Measurements from ENCODE around the gene SGSM2. TPM values are rescaled to one million over a fixed set of nuclear protein-coding genes. Genes with fewer than 3 reads are reported as not detected.

Gene SGSM2
- total and polyA plus RNA-seq, 2 of the 8 experiments (the other 6 are each of a cell fraction or from before 2014, with no cell fraction given), result 44.5 to 77.7 TPM

DNA sequence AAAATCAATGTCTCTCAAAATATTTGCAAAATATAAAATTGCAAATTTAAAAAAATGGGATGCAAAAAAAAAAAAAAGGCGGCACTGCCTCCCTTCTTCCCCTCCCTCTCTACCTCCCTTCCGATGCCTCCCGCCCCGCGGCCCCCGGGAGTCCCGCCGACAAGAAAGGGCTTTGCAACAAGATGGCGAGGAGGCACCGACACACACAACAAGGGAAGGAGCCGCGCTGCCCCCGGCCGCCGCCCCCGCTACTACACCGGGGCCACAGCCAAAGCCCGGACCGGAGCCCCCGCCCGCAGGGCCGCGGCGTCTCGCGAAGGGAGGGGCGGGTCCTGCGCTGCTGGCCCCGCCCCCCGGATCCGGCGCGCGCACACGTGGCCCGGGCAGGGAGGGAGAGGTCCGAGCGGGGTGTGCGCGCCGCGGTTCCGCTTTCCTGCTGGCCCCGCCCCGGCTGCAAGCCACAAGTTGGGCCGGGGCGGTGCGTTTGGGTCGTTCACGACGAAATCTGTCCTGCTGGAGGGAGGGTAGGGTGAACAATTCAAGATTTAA lies 63.6 kb downstream of the SGSM2 start, which contains the start of gene MNT (continued):
- TF ChIP-seq ASH2L (IDR thresholded peaks at IDR 0.05; ENCODE audit: low read length) (peak; percentile 57), TAF1 (IDR thresholded peaks at IDR 0.05; ENCODE audit: low read depth, low read length) (peak; percentile 90), TBP (IDR thresholded peaks at IDR 0.05; ENCODE audit: low read depth, low read length) (peak; percentile 68), YY1 (IDR thresholded peaks at IDR 0.05; ENCODE audit: low read depth, low read length) (peak; percentile 94), KDM5A (IDR thresholded peaks at IDR 0.05; ENCODE audit: low read length) (no peak), POLR2AphosphoS5 (IDR thresholded peaks at IDR 0.05; ENCODE audit: low read depth, low read length) (peak; percentile 44; the same call in 1 of the 2 replicates), CHD1 (IDR thresholded peaks at IDR 0.05; ENCODE audit: low read depth, low read length) (peak; percentile 71), SP4 (IDR thresholded peaks at IDR 0.05; ENCODE audit: low read length) (peak; percentile 60; the same call in 1 of the 2 replicates), SIN3A (conservative IDR thresholded peaks at IDR 0.05 in 1 of 2, IDR thresholded peaks at IDR 0.05 in 1 of 2; ENCODE audit: low read depth in 1 of 2, low read length in 2 of 2) (peak in 1 of 2 experiments; percentile 75; a peak in 3 of 4 replicates), GABPA (IDR thresholded peaks at IDR 0.05; ENCODE audit: borderline replicate concordance, insufficient read depth, low read length) (no peak)
- TF ChIP-seq, protein P1, sequence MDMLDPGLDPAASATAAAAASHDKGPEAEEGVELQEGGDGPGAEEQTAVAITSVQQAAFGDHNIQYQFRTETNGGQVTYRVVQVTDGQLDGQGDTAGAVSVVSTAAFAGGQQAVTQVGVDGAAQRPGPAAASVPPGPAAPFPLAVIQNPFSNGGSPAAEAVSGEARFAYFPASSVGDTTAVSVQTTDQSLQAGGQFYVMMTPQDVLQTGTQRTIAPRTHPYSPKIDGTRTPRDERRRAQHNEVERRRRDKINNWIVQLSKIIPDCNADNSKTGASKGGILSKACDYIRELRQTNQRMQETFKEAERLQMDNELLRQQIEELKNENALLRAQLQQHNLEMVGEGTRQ (IDR thresholded peaks at IDR 0.05; ENCODE audit: low read length), result peak; percentile 60; the same call in 1 of the 2 replicates

Measured in H1 (cell line).